Sigmoid colon (tissue), 4 donors: ENCODE measurements around the gene VPS26A.

Experiments used
- POLR2A ChIP-seq, 2 donors: fragments of 450-650 bp; IDR thresholded peaks; one replicate each; pipeline ENCODE4 v1.6.1; 2016; ENCODE audit warnings: antibody characterized with exemption in 2 of 2, mild to moderate bottlenecking in 2 of 2, moderate library complexity in 2 of 2
- POLR2AphosphoS5 ChIP-seq, 4 donors: sonication (generic); formaldehyde crosslinking; IDR thresholded peaks; one replicate each; pipeline ENCODE4 v1.6.1; 2017; ENCODE audit warnings: antibody characterized with exemption in 4 of 4
- TF ChIP-seq, protein P1 (sequence below), 4 experiments: fragments of 450-650 bp in 3 of 4; fragments of 200-600 bp in 1 of 4; IDR thresholded peaks; one replicate each; pipeline ENCODE4 v1.5.1; 2016 to 2019; ENCODE audit warnings: antibody characterized with exemption in 4 of 4, mild to moderate bottlenecking in 3 of 4, moderate library complexity in 2 of 4

DNA sequence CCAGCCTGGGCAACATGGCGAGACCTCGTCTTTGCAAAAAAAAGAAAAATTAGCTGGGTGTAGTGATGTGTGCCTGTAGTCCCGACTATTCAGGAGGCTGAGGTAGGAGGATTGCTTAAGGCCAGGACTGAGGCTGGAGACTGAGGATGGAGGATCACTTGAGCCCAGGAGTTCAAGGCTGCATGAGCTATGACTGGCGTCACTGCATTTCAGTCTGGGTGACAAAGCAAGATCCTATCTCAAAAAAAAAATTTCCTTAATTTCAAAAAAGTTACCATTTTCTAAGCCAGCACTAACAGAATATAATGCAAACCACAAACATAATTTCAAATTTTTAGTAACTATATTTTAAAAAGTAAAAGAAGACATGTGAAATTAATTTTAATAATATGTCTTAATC, 49.4 kb upstream of the VPS26A start:
- TF ChIP-seq, protein P1, sequence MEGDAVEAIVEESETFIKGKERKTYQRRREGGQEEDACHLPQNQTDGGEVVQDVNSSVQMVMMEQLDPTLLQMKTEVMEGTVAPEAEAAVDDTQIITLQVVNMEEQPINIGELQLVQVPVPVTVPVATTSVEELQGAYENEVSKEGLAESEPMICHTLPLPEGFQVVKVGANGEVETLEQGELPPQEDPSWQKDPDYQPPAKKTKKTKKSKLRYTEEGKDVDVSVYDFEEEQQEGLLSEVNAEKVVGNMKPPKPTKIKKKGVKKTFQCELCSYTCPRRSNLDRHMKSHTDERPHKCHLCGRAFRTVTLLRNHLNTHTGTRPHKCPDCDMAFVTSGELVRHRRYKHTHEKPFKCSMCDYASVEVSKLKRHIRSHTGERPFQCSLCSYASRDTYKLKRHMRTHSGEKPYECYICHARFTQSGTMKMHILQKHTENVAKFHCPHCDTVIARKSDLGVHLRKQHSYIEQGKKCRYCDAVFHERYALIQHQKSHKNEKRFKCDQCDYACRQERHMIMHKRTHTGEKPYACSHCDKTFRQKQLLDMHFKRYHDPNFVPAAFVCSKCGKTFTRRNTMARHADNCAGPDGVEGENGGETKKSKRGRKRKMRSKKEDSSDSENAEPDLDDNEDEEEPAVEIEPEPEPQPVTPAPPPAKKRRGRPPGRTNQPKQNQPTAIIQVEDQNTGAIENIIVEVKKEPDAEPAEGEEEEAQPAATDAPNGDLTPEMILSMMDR (IDR thresholded peaks at IDR 0.05) = no peak
- TF ChIP-seq POLR2A (IDR thresholded peaks at IDR 0.05) (no peak), POLR2AphosphoS5 (IDR thresholded peaks at IDR 0.05) (no peak)
